HepG2 (cell line): ENCODE measurements around the gene LRRFIP2. TPM values are rescaled to one million over a fixed set of nuclear protein-coding genes. Genes with fewer than 3 reads are reported as not detected.

Experiments
- ATAC-seq: fragments of 200-7000 bp; cut with Tn5 transposase; 3 replicates; pipeline ENCODE4 v1.9.1; 2020; ENCODE audit warnings: mild to moderate bottlenecking, moderate library complexity
- BruUV-seq: library from RNA; stranded (reverse); fragments of 400-500 nt; replicated peaks from 2 replicates; lab custom pipeline; 2021; lab: Mats Ljungman, UMichigan
- CTCF ChIA-PET: fragments of 300-600 bp; formaldehyde crosslinking; extraction: SDS; loops from one replicate; lab custom pipeline; 2021; ENCODE audit warnings: low total read pairs, inconsistent platforms, low intra/inter-chr PET ratio; lab: Yijun Ruan, JAX
- POLR2A ChIA-PET: fragments of 350-600 bp; sonication (Branson Sonifier 250); formaldehyde crosslinking; loops from one replicate; lab custom pipeline; 2020; ENCODE audit warnings: antibody characterized with exemption, inconsistent platforms; lab: Yijun Ruan, JAX
- DNase-seq: peaks from one replicate; pipeline ENCODE4 v3.0.0-alpha.2; 2015; ENCODE audit warnings: low spot score
- FAIRE-seq: peaks from 3 replicates; lab custom pipeline; 2011; peaks lifted over from hg19 to GRCh38; lab: Jason Lieb, UNC
- H2AFZ ChIP-seq: one replicate; pipeline ENCODE4 v1.6.1; 2011; ENCODE audit warnings: low read length, inconsistent platforms
- H3K27ac ChIP-seq: fragments of 300-600 bp; 3 replicates; pipeline ENCODE4 v1.8.0; 2011; ENCODE audit warnings: mixed run types, mild to moderate bottlenecking, mixed read lengths, low read length, inconsistent platforms; ENCODE audit not compliant: insufficient read depth; ENCODE audit errors: extremely low read length
- H3K27me3 ChIP-seq, 2 experiments: fragments of 200-600 bp in 1 of 2; 2 replicates in 1 of 2; 3 replicates in 1 of 2; pipeline versions ENCODE4 v1.6.0 to v1.8.0; 2011; ENCODE audit warnings: low read length in 2 of 2, mild to moderate bottlenecking in 2 of 2, moderate library complexity in 2 of 2, inconsistent platforms in 1 of 2; ENCODE audit not compliant: insufficient read depth in 2 of 2, control insufficient read depth in 1 of 2
- H3K36me3 ChIP-seq, 2 experiments: fragments of 200-600 bp in 1 of 2; replicated peaks in 1 of 2; 2 replicates in 1 of 2; 3 replicates in 1 of 2; pipeline versions ENCODE4 v1.5.1 to v1.8.0; 2011; ENCODE audit warnings: low read length in 2 of 2, inconsistent platforms in 1 of 2; ENCODE audit not compliant: insufficient read depth in 2 of 2, control insufficient read depth in 1 of 2
- H3K4me1 ChIP-seq: 2 replicates; pipeline ENCODE4 v1.5.1; 2012; ENCODE audit warnings: low read length, inconsistent platforms; ENCODE audit not compliant: insufficient read depth
- H3K4me2 ChIP-seq: 2 replicates; pipeline ENCODE4 v1.6.0; 2011; ENCODE audit warnings: low read depth, low read length, inconsistent platforms
- H3K4me3 ChIP-seq, 3 experiments: fragments of 200-600 bp in 1 of 3; sonication (generic), shearing (Covaris generic) in 1 of 3; replicated peaks in 1 of 3; 2 replicates each; pipeline ENCODE4 v1.5.1; 2011 to 2016; ENCODE audit warnings: low read length in 3 of 3, inconsistent platforms in 2 of 3, low read depth in 2 of 3, mild to moderate bottlenecking in 2 of 3, control low read depth in 1 of 3, mixed read lengths in 1 of 3; ENCODE audit not compliant: insufficient read depth in 1 of 3
- H3K79me2 ChIP-seq: one replicate; pipeline ENCODE4 v1.6.1; 2011; ENCODE audit warnings: low read length, inconsistent platforms; ENCODE audit not compliant: insufficient read depth
- H3K9ac ChIP-seq: 2 replicates; pipeline ENCODE4 v1.6.0; 2011; ENCODE audit warnings: mild to moderate bottlenecking, low read depth, low read length, inconsistent platforms; ENCODE audit not compliant: insufficient read depth
- H3K9me3 ChIP-seq: 2 replicates; pipeline ENCODE4 v1.5.1; 2012; ENCODE audit warnings: mild to moderate bottlenecking, low read length
- H4K20me1 ChIP-seq: 2 replicates; pipeline ENCODE4 v1.6.0; 2011; ENCODE audit warnings: inconsistent platforms, mild to moderate bottlenecking, low read length, moderate library complexity; ENCODE audit not compliant: insufficient read depth
- ADNP ChIP-seq: sonication (generic); formaldehyde crosslinking; IDR thresholded peaks from 2 replicates; pipeline ENCODE4 v1.4.0; 2020; ENCODE audit warnings: missing genetic modification reagents
- MXI1 ChIP-seq: IDR thresholded peaks from 3 replicates; pipeline ENCODE4 v1.6.1; 2012; ENCODE audit warnings: low read depth, low read length, inconsistent platforms, borderline replicate concordance
- NCOA2 ChIP-seq: sonication (generic); formaldehyde crosslinking; IDR thresholded peaks from 2 replicates; pipeline ENCODE4 v1.8.0; 2022; ENCODE audit warnings: inconsistent platforms
- PHB2 ChIP-seq: fragments of 450-650 bp; IDR thresholded peaks from 2 replicates; pipeline ENCODE4 v1.6.1; 2018; ENCODE audit not compliant: partially characterized antibody
- PHF20 ChIP-seq: sonication (generic); formaldehyde crosslinking; IDR thresholded peaks from 2 replicates; pipeline ENCODE4 v1.5.0; 2020; ENCODE audit warnings: mild to moderate bottlenecking, missing genetic modification reagents
- RFX3 ChIP-seq: IDR thresholded peaks from 2 replicates; pipeline ENCODE4 v1.6.1; 2016; ENCODE audit warnings: missing biosample characterization, missing genetic modification reagents
- SNRNP70 ChIP-seq: fragments of 200-400 bp; formaldehyde crosslinking; IDR thresholded peaks from 2 replicates; pipeline ENCODE4 v1.6.1; 2017; ENCODE audit warnings: mild to moderate bottlenecking, low read depth, low read length, moderate library complexity
- TP53 ChIP-seq: sonication (generic); formaldehyde crosslinking; conservative IDR thresholded peaks from 2 replicates; pipeline ENCODE4 v1.4.0; 2020; ENCODE audit warnings: missing genetic modification reagents
- ZBTB21 ChIP-seq: sonication (generic); formaldehyde crosslinking; IDR thresholded peaks from 2 replicates; pipeline ENCODE4 v1.4.0; 2020; ENCODE audit warnings: missing genetic modification reagents
- ZFP62 ChIP-seq: sonication (generic); formaldehyde crosslinking; IDR thresholded peaks from 2 replicates; pipeline ENCODE4 v1.4.0; 2020; ENCODE audit warnings: missing genetic modification reagents
- ZNF275 ChIP-seq: sonication (generic); formaldehyde crosslinking; IDR thresholded peaks from 2 replicates; pipeline ENCODE4 v1.8.0; 2022; ENCODE audit warnings: missing genetic modification reagents, mild to moderate bottlenecking, inconsistent platforms, borderline replicate concordance
- ZNF589 ChIP-seq: sonication (generic); formaldehyde crosslinking; conservative IDR thresholded peaks from 2 replicates; pipeline ENCODE4 v1.8.0; 2022; ENCODE audit warnings: mild to moderate bottlenecking, moderate library complexity, missing genetic modification reagents
- WGBS: methylation state at CpG from one replicate; pipeline ENCODE4 v1.1.6; 2017; ENCODE audit warnings: low lambda C conversion rate; 5-methylcytosine and 5-hydroxymethylcytosine counted together
- in situ Hi-C: cut with HindIII; loops from 2 replicates; pipeline ENCODE4 v1.10.0; 2017; ENCODE audit warnings: low pct_unique_long_range_greater_than_20kb; ENCODE audit not compliant: extremely low pct_ligation_motif_present
- intact Hi-C: fragments of 100-400 bp; cut with micrococcal nuclease; formaldehyde crosslinking; loops from one replicate; pipeline ENCODE4 v1.10.0; 2022; ENCODE audit not compliant: unreplicated experiment
- polyA plus RNA-seq, 8 experiments: library from polyadenylated mRNA; depleted of rRNA in 3 of 8; stranded (reverse) in 7 of 8; unstranded in 1 of 8; fragments of >200 nt; fragmentation: Illumina TruSeq in 4 of 8; extraction: Trizol in 4 of 8; gene quantifications; 2 replicates each; pipeline versions ENCODE4 v1.2.1 to v1.2.3, GENCODE V29; 2011 to 2016; ENCODE audit warnings: low read depth in 4 of 8, missing spikeins in 1 of 8, mixed read lengths in 1 of 8; ENCODE audit not compliant: insufficient read depth in 1 of 8
- total RNA-seq, 5 experiments: library from RNA; depleted of rRNA; stranded (reverse); fragments of >200 nt; fragmentation: Illumina TruSeq; extraction: Trizol; gene quantifications; 2 replicates each; pipeline ENCODE4 v1.2.3, GENCODE V29; 2016; ENCODE audit warnings: low read depth in 1 of 5
- TF ChIP-seq, protein P1 (sequence below): sonication (generic); formaldehyde crosslinking; IDR thresholded peaks from 2 replicates; pipeline ENCODE4 v1.5.0; 2020; ENCODE audit warnings: missing genetic modification reagents
- TF ChIP-seq, protein P2 (sequence below): sonication (generic); formaldehyde crosslinking; IDR thresholded peaks from 2 replicates; pipeline ENCODE4 v1.4.0; 2020; ENCODE audit warnings: missing genetic modification reagents

The LRRFIP2 gene
- total and polyA plus RNA-seq, 2 of the 13 experiments (the other 11 are each of a cell fraction or from before 2014, with no cell fraction given) = 13.5 to 32.2 TPM

GRCh38 chr3:37087870-37088269 is 86.5 kb downstream of the LRRFIP2 start:
- 77% methylated on average over 2 of the region's 2 CpGs for WGBS
- ATAC-seq (no peak), FAIRE-seq (no peak), DNase-seq (no peak)
- ChIA-PET POLR2A (no interaction called here), CTCF (no interaction called here)
- TF ChIP-seq PHB2 = no peak
- TF ChIP-seq RFX3 (CRISPR knock-in tag) = no peak
- TF ChIP-seq, protein P1, sequence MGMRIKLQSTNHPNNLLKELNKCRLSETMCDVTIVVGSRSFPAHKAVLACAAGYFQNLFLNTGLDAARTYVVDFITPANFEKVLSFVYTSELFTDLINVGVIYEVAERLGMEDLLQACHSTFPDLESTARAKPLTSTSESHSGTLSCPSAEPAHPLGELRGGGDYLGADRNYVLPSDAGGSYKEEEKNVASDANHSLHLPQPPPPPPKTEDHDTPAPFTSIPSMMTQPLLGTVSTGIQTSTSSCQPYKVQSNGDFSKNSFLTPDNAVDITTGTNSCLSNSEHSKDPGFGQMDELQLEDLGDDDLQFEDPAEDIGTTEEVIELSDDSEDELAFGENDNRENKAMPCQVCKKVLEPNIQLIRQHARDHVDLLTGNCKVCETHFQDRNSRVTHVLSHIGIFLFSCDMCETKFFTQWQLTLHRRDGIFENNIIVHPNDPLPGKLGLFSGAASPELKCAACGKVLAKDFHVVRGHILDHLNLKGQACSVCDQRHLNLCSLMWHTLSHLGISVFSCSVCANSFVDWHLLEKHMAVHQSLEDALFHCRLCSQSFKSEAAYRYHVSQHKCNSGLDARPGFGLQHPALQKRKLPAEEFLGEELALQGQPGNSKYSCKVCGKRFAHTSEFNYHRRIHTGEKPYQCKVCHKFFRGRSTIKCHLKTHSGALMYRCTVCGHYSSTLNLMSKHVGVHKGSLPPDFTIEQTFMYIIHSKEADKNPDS (CRISPR knock-in tag) = no peak
- TF ChIP-seq TP53 (CRISPR knock-in tag) = no peak
- no peak for TF ChIP-seq MXI1
- no peak for TF ChIP-seq PHF20 (CRISPR knock-in tag)
- no peak for TF ChIP-seq ZNF589 (CRISPR knock-in tag)
- TF ChIP-seq NCOA2 = no peak
- TF ChIP-seq ZBTB21 (CRISPR knock-in tag) = no peak
- no peak for TF ChIP-seq ZFP62 (CRISPR knock-in tag)
- TF ChIP-seq, protein P2, sequence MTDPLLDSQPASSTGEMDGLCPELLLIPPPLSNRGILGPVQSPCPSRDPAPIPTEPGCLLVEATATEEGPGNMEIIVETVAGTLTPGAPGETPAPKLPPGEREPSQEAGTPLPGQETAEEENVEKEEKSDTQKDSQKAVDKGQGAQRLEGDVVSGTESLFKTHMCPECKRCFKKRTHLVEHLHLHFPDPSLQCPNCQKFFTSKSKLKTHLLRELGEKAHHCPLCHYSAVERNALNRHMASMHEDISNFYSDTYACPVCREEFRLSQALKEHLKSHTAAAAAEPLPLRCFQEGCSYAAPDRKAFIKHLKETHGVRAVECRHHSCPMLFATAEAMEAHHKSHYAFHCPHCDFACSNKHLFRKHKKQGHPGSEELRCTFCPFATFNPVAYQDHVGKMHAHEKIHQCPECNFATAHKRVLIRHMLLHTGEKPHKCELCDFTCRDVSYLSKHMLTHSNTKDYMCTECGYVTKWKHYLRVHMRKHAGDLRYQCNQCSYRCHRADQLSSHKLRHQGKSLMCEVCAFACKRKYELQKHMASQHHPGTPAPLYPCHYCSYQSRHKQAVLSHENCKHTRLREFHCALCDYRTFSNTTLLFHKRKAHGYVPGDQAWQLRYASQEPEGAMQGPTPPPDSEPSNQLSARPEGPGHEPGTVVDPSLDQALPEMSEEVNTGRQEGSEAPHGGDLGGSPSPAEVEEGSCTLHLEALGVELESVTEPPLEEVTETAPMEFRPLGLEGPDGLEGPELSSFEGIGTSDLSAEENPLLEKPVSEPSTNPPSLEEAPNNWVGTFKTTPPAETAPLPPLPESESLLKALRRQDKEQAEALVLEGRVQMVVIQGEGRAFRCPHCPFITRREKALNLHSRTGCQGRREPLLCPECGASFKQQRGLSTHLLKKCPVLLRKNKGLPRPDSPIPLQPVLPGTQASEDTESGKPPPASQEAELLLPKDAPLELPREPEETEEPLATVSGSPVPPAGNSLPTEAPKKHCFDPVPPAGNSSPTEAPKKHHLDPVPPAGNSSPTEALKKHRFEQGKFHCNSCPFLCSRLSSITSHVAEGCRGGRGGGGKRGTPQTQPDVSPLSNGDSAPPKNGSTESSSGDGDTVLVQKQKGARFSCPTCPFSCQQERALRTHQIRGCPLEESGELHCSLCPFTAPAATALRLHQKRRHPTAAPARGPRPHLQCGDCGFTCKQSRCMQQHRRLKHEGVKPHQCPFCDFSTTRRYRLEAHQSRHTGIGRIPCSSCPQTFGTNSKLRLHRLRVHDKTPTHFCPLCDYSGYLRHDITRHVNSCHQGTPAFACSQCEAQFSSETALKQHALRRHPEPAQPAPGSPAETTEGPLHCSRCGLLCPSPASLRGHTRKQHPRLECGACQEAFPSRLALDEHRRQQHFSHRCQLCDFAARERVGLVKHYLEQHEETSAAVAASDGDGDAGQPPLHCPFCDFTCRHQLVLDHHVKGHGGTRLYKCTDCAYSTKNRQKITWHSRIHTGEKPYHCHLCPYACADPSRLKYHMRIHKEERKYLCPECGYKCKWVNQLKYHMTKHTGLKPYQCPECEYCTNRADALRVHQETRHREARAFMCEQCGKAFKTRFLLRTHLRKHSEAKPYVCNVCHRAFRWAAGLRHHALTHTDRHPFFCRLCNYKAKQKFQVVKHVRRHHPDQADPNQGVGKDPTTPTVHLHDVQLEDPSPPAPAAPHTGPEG (CRISPR knock-in tag) = no peak
- TF ChIP-seq SNRNP70 = no peak
- TF ChIP-seq ZNF275 (CRISPR knock-in tag) = no peak
- no peak for TF ChIP-seq ADNP
- Histone ChIP-seq H3K36me3 (peaks cover 0 to 23% of the 10 kb centered on the region in 2 experiments; a peak in 3 of 5 replicates), H3K79me2 (no peaks in the 10 kb centered on the region), H3K4me2 (no peak overlapping the region), H3K4me1 (peaks cover 3% of the 10 kb centered on the region), H3K4me3 (no peak overlapping the region), H4K20me1 (no peaks in the 10 kb centered on the region), H2AFZ (no peak overlapping the region), H3K9me3 (no peaks in the 10 kb centered on the region), H3K27ac (no peak overlapping the region), H3K27me3 (no peaks in the 10 kb centered on the region), H3K9ac (no peak overlapping the region)
- in situ Hi-C loops (no loop called here), intact Hi-C loops (no loop called here)
- BruUV-seq = no TSS peak
